Effector memory CD8-positive, alpha-beta T cell (primary cell): ENCODE data around the gene CD34.
"Not testable (repeated sequence)": the region's sequence is repeated elsewhere in the genome, so short reads cannot be mapped to it uniquely, and the experiment has no call there.

Experiments
- ATAC-seq: fragments of 150-1000 bp; cut with Tn5 transposase; replicated peaks from 2 replicates; pipeline ENCODE4 v1.10.0; 2021; ENCODE audit warnings: mild to moderate bottlenecking, moderate library complexity
- DNase-seq, 3 experiments: peaks; one replicate each; pipeline ENCODE4 v3.0.0; 2021
- H3K27ac Mint-ChIP-seq, 2 donors: one replicate each; pipeline ENCODE4 v1.8.0; 2022; ENCODE audit warnings: mild to moderate bottlenecking in 2 of 2, mixed read lengths in 2 of 2, moderate library complexity in 2 of 2
- H3K27me3 Mint-ChIP-seq, 2 donors: one replicate each; pipeline ENCODE4 v1.8.0; 2022; ENCODE audit warnings: mixed read lengths in 2 of 2
- H3K36me3 Mint-ChIP-seq: one replicate; pipeline ENCODE4 v1.8.0; 2022; ENCODE audit warnings: mild to moderate bottlenecking, moderate library complexity, mixed read lengths; ENCODE audit not compliant: insufficient read depth
- H3K4me1 Mint-ChIP-seq, 2 donors: one replicate each; pipeline ENCODE4 v1.8.0; 2022; ENCODE audit warnings: low read depth in 2 of 2, mixed read lengths in 2 of 2
- H3K4me3 Mint-ChIP-seq, 2 donors: one replicate each; pipeline ENCODE4 v1.8.0; 2022; ENCODE audit warnings: mild to moderate bottlenecking in 2 of 2, mixed read lengths in 2 of 2, moderate library complexity in 2 of 2
- H3K9me3 Mint-ChIP-seq, 2 donors: one replicate each; pipeline ENCODE4 v1.8.0; 2022; ENCODE audit warnings: mixed read lengths in 2 of 2

Gene CD34

DNA sequence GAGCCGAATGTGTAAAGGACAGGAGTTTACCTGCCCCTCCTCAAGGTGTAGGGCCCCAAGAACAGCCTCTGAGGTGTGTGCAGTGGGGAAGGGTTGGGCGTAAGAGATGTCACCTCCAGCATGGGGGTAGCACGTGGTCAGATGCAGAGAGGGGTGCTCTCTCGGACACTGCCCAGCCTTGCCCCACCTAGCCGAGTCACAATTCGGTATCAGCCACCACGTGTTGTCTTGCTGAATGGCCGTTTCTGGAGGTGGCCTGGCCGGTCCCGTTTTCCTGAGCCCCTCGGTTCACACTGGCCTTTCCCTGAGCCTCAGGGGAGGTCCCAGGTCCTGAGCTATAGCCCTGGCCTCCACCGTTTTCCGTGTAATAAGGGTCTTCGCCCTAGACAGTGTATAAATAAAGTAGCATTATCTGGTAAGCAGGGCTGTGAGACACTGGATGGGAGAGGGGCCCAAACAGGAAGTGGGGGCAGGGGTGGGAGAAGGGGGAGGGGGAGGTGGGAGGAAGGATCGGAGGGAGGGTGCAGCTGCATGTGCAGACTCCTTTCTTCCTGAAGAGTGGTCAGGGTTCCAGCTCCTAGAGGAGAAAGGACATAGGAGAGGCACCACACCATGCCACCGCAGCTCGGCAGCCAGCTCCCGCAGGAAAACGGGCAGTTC, 23.3 kb downstream of the CD34 start:
- H3K36me3 Mint-ChIP-seq = peaks cover 3% of the 10 kb centered on the region
- H3K9me3 Mint-ChIP-seq = no peaks in the 10 kb centered on the region
- H3K4me3 Mint-ChIP-seq = no peak overlapping the region
- ATAC-seq (no peak), DNase-seq (no peak)
- H3K27ac Mint-ChIP-seq = no peak overlapping the region
- H3K4me1 Mint-ChIP-seq = peaks cover 21 to 24% of the 10 kb centered on the region in 2 donors
- H3K27me3 Mint-ChIP-seq = peaks cover 0 to 13% of the 10 kb centered on the region in 2 donors

- Mint-ChIP-seq H3K27me3 (peaks cover 0 to 13% of the 10 kb centered on the region in 2 donors), H3K36me3 (peaks cover 3% of the 10 kb centered on the region), H3K9me3 (no peaks in the 10 kb centered on the region), H3K27ac (peak overlapping the region in 1 of 2 donors; percentile 76), H3K4me3 (no peak overlapping the region), H3K4me1 (peaks cover 29 to 32% of the 10 kb centered on the region in 2 donors)
- ATAC-seq (no peak), DNase-seq (no peak)
Measured at GRCh38 chr1:207886227-207886626, 24.7 kb downstream of the CD34 start.

DNA sequence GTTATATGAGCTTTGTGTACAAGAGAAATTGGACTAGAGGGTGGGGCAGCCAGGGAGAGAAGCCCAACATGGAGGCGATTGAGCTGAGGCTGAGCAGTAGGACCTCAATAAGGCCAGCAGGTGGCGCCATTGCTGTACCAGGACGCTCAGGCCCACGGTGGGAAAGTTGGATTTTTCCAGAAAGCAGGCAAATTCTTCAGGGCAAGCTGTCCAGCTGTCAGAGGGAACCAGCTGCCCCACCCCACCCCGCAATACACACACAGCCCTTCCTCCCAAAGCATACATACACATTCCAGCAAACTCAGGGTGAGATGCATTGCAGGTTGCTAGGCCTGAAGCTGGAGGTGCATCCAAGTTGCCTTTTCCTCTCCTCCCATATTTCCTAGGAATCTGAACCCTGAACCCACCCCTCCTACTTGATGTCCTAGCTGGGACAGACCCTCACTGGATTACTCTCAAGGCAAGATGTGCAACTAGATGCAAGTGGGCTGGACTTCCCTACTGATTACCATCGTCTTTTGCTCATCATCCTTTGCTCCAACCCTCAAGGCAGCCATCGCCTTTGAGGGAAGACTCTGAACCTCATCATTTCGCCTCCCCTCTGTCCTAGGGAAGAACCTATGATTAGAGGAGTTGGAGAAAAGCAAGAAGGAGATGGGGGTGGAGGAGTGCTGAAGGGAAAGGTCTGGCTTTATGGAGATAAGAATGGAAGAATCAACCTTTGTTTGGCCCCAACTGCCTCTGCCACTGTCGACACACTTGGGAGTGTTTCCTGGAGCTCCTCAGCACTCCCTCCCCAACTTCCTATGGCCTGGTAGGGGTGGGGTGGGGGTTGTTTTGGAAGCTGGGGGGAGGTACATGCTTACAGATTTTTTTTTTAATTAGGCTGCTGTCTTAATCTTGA, 25.5 kb downstream of the CD34 start:
- peak; percentile 69 for ATAC-seq
- Mint-ChIP-seq H3K27ac (peak overlapping the region; percentile 89 to 100), H3K27me3 (peaks cover 0 to 13% of the 10 kb centered on the region in 2 donors), H3K4me3 (peak overlapping the region in 1 of 2 donors; percentile 7), H3K36me3 (peaks cover 3% of the 10 kb centered on the region), H3K4me1 (peaks cover 29 to 32% of the 10 kb centered on the region in 2 donors), H3K9me3 (no peaks in the 10 kb centered on the region)
- DNase-seq = peak; percentile 58 to 62 (median 58)

DNA sequence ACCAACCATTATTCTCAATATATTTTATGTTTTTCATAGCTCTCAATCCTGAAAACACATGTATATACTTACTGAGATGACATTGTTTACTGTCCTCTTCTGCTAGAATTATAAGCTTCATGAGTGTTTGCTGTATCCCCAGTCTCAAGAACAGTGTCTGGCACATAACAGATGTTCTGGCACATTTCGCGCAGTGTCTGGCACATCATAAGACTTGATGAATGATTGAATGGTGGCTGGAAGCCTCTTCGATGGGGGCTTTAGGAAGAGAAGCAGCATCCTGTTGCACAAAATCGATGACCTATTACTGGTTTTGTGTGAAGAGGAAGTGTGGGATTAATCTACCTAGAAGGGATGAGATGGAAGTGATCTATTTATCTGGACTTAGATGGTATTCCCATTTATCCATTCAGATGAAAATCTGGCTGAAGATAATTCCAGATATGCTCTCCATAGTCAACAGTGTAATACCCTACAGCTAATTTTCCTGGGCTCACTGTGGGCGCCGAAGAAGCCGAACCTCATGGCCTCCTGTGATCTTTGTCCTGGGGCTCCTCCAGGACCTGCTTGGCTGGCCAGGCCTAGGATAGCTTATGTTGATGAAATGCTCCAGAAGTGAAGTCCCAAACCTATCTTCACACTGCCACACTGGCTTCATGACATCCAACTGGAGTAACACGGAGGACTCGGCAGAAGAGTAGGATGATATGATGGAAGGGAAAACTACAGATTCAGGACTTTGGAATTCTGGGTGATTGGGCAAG, 26.5 kb downstream of the CD34 start:
- DNase-seq (no peak), ATAC-seq (no peak)
- H3K4me3 Mint-ChIP-seq = peak overlapping the region; percentile 71 to 87
- H3K27ac Mint-ChIP-seq = peak overlapping the region; percentile 89 to 100
- peaks cover 3% of the 10 kb centered on the region for H3K36me3 Mint-ChIP-seq
- peaks cover 29 to 32% of the 10 kb centered on the region in 2 donors for H3K4me1 Mint-ChIP-seq
- H3K27me3 Mint-ChIP-seq = peaks cover 0 to 13% of the 10 kb centered on the region in 2 donors
- no peaks in the 10 kb centered on the region for H3K9me3 Mint-ChIP-seq

DNA sequence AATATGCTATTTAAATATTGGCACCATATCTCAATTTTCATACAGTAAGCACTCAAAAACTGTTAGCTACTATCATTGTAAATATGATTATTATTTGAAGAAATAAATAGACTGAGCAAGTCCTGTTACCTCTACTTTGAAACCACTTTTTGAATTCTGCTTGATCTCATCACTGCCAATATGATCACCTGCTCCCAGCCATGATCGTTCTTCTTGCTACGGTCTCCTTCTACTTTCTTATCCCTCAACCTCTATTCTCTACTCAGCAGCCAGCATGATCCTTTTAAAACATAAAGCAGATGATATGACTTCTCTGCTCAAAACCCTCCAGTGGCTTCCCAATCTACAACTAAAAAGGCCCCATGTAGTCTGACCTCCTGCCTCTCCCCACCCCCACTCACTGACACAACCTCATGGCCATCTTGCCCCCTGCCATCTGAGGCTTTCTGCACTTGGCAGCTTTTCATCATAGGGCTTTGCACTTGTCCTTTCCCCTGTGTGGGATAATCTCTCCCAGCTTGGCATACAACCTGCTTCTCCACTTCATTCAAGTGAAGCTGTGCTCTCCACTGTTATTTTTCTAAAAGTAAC, 27.2 kb downstream of the CD34 start:
- H3K9me3 Mint-ChIP-seq = no peaks in the 10 kb centered on the region
- peaks cover 3% of the 10 kb centered on the region for H3K36me3 Mint-ChIP-seq
- peak; percentile 7 for ATAC-seq
- H3K4me1 Mint-ChIP-seq = peaks cover 32% of the 10 kb centered on the region in 2 donors
- no peak for DNase-seq
- peaks cover 0 to 13% of the 10 kb centered on the region in 2 donors for H3K27me3 Mint-ChIP-seq
- peak overlapping the region; percentile 89 to 100 for H3K27ac Mint-ChIP-seq
- H3K4me3 Mint-ChIP-seq = peak overlapping the region; percentile 71 to 87

DNA sequence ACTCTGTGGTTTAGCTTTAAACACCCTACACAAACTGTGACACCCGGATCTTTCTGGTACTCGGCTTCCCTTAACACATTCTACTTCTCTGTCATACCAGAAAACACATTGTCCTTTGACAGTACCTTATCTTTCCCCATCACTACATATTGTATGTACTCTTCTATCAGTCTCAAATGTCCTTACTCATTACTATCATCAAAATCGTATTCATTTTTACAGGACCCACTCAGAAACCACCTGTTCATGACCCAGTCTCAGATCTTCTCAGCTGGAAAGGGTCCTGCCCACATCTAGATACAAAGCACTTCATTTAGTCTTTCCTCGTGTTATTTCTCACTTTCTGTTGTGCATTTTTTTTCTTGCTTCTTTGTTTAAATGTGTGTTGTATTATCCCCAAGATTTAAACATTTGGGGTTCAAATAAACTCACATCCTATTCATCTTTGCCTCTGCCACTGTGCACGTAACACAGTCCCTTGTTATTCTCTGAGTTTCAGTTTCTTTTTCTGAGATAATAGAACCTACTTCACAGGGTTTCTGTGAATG, 27.7 kb downstream of the CD34 start:
- Mint-ChIP-seq H3K4me3 (peak overlapping the region; percentile 71 to 87), H3K4me1 (peaks cover 30 to 32% of the 10 kb centered on the region in 2 donors), H3K36me3 (peaks cover 3% of the 10 kb centered on the region), H3K27me3 (peaks cover 0 to 13% of the 10 kb centered on the region in 2 donors), H3K27ac (peak overlapping the region; percentile 89 to 100), H3K9me3 (no peaks in the 10 kb centered on the region)
- peak; percentile 77 for ATAC-seq
- no peak for DNase-seq

- H3K4me1 Mint-ChIP-seq = peaks cover 30 to 32% of the 10 kb centered on the region in 2 donors
- peaks cover 3% of the 10 kb centered on the region for H3K36me3 Mint-ChIP-seq
- DNase-seq (no peak), ATAC-seq (no peak)
- H3K27me3 Mint-ChIP-seq = peaks cover 0 to 13% of the 10 kb centered on the region in 2 donors
- H3K9me3 Mint-ChIP-seq = no peaks in the 10 kb centered on the region
- H3K27ac Mint-ChIP-seq = peak overlapping the region; percentile 89 to 100
- H3K4me3 Mint-ChIP-seq = peak overlapping the region; percentile 71 to 87
Measured at GRCh38 chr1:207882692-207883091, 28.2 kb downstream of the CD34 start.

DNA sequence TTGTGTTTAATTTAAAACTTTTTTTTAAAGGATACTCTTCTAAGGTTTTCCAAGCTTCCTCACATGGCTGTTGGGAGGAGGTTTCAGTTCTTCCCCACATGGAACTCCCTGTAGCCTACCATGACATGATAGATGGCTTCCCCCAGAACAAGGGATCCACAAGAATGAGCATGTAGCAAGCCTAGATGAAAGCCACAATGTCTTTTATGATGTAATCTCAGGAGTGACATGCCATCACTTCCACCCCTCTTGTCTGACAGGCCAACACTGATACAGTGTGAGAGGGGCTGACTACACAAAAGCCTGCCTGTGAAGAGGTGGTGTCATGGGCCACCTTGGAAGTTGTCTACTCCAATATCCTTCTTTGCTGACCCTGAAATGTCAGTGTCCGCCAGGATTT, 32.0 kb downstream of the CD34 start:
- ATAC-seq (no peak), DNase-seq (no peak)
- no peak overlapping the region for H3K4me3 Mint-ChIP-seq
- H3K9me3 Mint-ChIP-seq = no peaks in the 10 kb centered on the region
- H3K27me3 Mint-ChIP-seq = no peaks in the 10 kb centered on the region
- H3K4me1 Mint-ChIP-seq = peaks cover 24 to 40% of the 10 kb centered on the region in 2 donors
- no peak overlapping the region for H3K27ac Mint-ChIP-seq
- peaks cover 3% of the 10 kb centered on the region for H3K36me3 Mint-ChIP-seq

GRCh38 chr1:207877914-207878313, 33.0 kb downstream of the CD34 start:
- not testable (repeated sequence) for H3K27me3 Mint-ChIP-seq, H3K36me3 Mint-ChIP-seq, H3K4me3 Mint-ChIP-seq, H3K9me3 Mint-ChIP-seq, ATAC-seq, DNase-seq, H3K27ac Mint-ChIP-seq
- H3K4me1 Mint-ChIP-seq = peaks cover 24 to 40% of the 10 kb centered on the region in 2 donors

DNA sequence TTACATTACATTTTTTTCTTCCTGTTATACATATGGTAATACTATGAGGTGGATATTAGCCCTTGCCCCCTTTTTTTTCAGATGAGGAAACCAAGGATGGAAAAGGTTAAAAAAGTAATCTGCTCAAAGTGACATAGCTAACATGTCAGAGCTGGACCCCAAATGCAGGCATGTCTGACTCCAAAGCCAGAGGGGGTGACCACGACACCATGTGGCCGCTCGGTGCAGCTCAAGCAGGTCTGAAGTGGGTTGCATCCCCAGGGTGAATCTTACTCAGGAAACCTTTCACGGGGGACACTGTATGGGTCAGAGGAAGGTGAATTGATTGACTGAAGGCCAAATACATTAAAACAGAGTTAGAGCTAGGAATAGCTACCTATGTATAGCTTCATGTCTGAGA, 34.8 kb downstream of the CD34 start:
- Mint-ChIP-seq H3K36me3 (no peaks in the 10 kb centered on the region), H3K27ac (no peak overlapping the region), H3K4me3 (no peak overlapping the region), H3K27me3 (no peaks in the 10 kb centered on the region), H3K9me3 (no peaks in the 10 kb centered on the region), H3K4me1 (peaks cover 25 to 37% of the 10 kb centered on the region in 2 donors)
- ATAC-seq (no peak), DNase-seq (no peak)

GRCh38 chr1:207875532-207875931, 35.4 kb downstream of the CD34 start:
- no peak overlapping the region for H3K27ac Mint-ChIP-seq
- no peaks in the 10 kb centered on the region for H3K27me3 Mint-ChIP-seq
- no peaks in the 10 kb centered on the region for H3K9me3 Mint-ChIP-seq
- no peak overlapping the region for H3K4me3 Mint-ChIP-seq
- DNase-seq = no peak
- H3K36me3 Mint-ChIP-seq = no peaks in the 10 kb centered on the region
- H3K4me1 Mint-ChIP-seq = peaks cover 29 to 43% of the 10 kb centered on the region in 2 donors
- no peak for ATAC-seq

GRCh38 chr1:207873055-207873890, 37.7 kb downstream of the CD34 start:
- ATAC-seq = peak; percentile 42
- Mint-ChIP-seq H3K27ac (peak overlapping the region; percentile 87 to 90), H3K4me1 (peaks cover 40 to 55% of the 10 kb centered on the region in 2 donors), H3K36me3 (peaks cover 3% of the 10 kb centered on the region), H3K4me3 (peak overlapping the region; percentile 59 to 74), H3K9me3 (no peaks in the 10 kb centered on the region), H3K27me3 (no peaks in the 10 kb centered on the region)
- DNase-seq = no peak
